NK-92 treated with Interleukin-12 subunit alpha and Interleukin-12 subunit beta, amount 100 ng/mL, for 24 hours (cell line): ENCODE measurements around the gene RALGPS1.

Experiments used
- DNase-seq: peaks from one replicate; lab custom pipeline; 2025; lab: John Stamatoyannopoulos, UW

RALGPS1 gene

GRCh38 chr9:127022913-127023660 lies 108.5 kb downstream of the RALGPS1 start:
- no peak for DNase-seq

- no peak for DNase-seq
Measured at GRCh38 chr9:127025042-127025441, 110.5 kb downstream of the RALGPS1 start.

GRCh38 chr9:127027694-127028093 lies 113.1 kb downstream of the RALGPS1 start:
- DNase-seq: no peak

GRCh38 chr9:127029548-127029947 lies 115.0 kb downstream of the RALGPS1 start:
- no peak for DNase-seq

DNA sequence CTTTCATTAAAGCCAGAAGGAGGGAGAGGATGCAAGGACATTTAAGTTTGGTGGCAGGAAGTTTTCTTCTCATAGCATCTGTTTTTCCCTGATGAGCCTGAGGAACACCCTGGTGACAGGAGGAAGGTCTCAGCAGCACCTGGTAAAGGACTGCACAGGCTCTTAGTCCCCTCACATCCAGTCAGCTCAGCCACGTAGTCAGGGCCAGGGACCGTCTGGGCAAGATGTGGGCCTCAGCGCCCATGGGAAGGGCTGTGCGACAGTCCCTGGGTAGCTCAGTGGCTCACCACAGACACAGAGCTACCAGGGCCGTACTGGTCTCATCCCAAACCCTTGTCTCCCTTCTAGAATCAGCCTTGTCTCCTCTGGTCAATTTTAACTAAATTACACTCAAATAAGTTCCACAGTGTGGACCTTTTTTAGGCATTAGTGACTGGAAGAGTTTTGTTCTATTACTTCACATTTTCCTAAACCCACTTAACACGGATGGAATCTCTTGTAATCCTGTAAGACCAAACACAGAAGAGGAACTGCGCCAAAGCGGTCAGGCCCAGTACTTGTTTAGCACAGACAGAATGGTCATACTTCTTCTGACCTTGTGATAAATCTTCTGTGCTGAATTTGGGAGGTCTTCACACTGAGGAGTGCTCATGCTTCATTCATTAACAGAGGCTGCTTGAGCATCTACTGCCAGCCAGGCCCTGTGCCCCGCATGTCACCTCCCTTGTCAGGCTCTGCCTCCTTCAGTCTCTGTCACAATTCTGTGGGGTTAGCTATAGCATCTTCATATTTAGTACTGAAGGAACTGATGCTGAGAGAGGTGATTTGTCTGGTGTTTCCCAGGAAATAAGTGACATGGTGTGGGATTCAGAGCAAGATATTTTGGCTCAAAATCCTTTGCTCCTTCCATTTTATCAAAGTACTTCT lies 116.5 kb downstream of the RALGPS1 start:
- no peak for DNase-seq

DNA sequence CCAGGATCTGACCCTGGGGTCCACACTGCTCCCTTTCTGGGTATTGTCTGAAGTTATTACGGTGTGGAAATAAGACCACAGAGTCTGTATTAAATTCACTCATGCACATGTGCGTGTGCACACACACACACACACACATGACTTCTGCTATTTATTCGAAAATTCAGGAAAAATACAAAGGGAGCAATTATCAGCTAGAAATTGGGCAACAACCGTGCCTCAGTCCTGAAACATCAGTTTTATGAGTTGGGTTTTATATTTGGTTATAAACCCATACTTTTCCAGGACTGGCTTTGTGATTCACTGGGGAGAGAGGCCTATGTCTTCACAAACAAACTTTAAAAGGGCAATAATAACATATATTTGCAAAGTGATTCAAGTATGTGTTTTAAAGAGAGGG lies 117.7 kb downstream of the RALGPS1 start:
- DNase-seq: no peak

DNA sequence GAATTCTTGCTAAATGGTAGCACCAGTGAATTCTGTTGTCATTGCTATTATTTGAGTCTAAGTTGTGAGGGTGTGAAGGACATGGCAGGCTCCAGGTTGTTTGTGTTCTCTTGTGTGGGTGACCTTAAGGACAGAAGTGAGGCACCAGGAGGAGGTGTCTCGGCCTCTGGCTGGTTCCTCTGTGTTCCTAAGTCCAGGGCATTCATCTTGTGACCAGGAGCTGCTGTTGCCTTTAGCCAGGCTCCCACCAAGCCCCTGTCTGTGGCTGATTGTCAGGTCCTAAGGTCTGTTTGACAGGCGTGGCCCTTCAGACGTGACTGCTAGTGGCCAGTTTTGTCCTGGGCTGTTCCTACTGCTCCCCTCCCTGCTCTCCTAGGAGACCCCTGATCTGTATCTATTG lies 118.5 kb downstream of the RALGPS1 start:
- no peak for DNase-seq

- no peak for DNase-seq
Measured at GRCh38 chr9:127033789-127034188, 119.2 kb downstream of the RALGPS1 start.

- no peak for DNase-seq
Measured at GRCh38 chr9:127034691-127035090, 120.1 kb downstream of the RALGPS1 start.

GRCh38 chr9:127035423-127035822 lies 120.8 kb downstream of the RALGPS1 start:
- DNase-seq: no peak

GRCh38 chr9:127035948-127036347 lies 121.4 kb downstream of the RALGPS1 start:
- no peak for DNase-seq

DNA sequence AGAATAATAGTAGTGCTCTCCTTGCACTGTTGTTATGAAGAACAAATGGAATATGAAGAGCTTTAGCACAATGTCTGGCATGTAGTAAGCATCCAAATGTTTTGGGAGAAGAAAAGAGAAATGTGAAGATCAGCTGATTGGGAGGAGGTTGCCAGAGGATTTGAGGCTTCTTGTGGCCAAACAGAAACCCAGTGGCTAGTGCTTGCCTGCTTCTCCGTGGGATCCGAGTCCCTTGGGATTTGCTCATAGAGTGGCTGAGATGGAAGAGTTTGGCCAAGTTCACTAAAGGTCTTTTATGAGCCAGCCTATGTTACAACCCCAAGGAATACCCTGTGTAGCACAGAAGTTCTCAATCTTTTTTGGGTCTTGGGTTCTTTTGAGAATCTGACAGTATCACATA lies 121.9 kb downstream of the RALGPS1 start:
- DNase-seq: no peak

GRCh38 chr9:127038531-127038930 lies 123.9 kb downstream of the RALGPS1 start:
- DNase-seq: no peak

DNA sequence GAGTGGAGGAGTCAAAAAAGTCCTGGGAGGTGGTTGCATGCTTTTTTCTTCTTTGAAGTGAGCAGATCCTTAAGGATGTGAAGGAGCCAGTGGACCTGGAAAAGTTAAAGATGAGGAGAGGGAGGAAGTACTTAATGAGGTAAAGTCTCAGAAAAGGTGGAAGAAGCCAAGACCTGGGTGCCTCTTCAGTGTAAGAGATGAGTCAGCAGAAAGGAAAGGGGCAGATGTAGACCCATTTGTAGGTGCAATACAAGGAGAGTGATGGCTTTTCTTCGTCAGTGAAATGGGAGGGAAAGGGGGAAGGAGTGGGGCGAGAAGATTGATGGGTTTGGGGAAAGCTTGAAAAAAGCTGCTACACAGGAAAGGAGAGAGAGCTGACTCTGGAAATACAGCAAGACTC lies 124.9 kb downstream of the RALGPS1 start:
- no peak for DNase-seq

DNA sequence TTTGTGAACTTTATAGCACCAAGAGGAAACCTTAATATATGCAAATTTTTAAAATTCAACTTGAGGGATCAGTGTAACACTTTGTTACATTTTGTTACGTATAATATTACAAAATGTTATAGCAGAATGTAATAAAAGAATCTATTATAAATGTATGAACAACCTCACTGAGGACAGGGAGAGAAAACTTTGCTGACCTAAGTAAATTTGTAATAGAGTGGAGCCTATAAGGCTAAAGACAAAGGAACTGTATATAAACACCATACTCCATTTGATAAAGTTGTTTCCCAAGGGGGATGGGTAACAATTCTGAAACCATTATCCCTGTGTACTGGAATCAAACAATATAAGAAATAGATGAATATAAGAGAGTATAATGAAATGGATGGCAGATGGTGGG lies 130.6 kb downstream of the RALGPS1 start:
- DNase-seq: no peak

- no peak for DNase-seq
Measured at GRCh38 chr9:127047971-127048370, 133.4 kb downstream of the RALGPS1 start.

- DNase-seq: no peak
Measured at GRCh38 chr9:127049044-127049443, 134.5 kb downstream of the RALGPS1 start.

DNA sequence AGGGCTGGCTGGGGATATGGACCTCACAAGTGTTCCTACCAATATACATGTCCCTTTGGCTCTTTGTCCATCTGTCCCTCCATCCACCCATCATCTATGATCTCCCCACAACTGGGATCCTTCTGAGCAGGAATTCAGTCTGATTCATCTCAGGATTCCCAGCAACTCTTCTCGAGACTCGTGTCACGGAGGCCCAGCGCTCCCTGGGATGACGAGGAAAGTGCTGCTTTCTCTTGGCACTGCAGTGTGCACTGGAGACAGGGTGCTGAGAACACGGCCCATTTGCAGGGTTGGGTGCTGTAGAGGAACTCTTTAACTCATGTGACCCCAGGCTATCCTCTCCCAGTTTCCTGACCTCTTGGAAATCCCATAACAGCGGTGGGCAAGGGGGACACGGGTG lies 135.0 kb downstream of the RALGPS1 start:
- DNase-seq: no peak

DNA sequence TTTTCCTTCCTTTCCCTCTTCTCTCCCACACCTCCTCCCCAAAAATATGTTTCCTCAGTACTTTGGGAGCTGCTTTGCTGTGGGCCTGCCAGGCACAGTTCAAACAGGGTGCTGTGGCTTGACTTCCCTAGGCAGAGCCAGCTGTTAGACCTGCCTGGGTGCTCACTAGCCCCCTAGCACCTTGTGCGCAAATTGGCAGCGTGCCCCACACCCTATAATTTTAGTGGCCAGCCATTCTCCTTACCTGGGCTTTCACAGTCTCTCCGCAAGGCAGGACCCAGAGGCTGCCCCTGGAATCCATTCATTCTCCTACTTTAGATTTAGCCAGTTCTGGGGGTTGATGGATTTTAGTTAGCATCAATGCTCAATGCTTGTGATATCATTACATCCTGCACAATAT lies 135.6 kb downstream of the RALGPS1 start:
- DNase-seq: no peak

GRCh38 chr9:127050591-127051001 lies 136.0 kb downstream of the RALGPS1 start:
- no peak for DNase-seq

GRCh38 chr9:127051881-127052595 lies 137.5 kb downstream of the RALGPS1 start:
- no peak for DNase-seq

DNA sequence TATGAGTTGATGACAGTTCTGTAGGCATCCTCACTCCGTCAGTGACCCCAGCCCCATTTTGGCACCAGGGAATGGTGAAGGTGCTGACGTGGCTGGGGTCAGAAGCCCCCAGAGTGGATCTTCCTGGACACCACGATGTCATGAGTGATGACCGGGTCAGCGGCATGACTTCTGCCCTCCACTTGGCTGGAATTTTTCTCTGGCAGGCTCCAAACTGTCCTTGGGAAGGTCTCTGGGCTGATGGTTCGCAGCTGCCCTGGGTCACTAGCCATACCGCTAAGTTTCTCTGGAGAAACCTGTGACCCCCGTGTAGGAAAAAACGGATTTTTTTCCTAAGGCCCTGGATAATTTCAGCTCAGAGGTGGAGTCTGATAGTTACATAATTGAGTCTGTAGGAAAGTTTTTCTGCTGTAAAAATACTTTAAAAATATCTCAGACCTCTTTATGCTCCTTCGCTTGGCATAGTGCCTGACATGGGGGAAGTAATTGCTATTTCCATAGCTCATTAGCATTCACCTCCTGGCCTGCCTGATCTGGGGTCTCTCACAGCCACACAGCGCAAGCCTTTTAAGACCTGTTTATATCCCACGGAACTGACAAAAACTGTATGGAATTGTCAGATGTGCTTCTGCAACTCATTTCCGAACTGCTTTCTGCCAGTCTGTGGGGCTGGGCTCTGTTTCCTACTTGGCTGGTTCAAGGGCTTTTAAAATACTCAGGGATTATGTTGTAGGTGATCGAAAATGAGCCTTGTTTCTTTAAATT lies 138.7 kb downstream of the RALGPS1 start:
- DNase-seq: no peak
